GM18858 (cell line): ENCODE data around the gene OGFOD2.
"Not testable (repeated sequence)": the region's sequence is repeated elsewhere in the genome, so short reads cannot be mapped to it uniquely, and the experiment has no call there.

Experiments used
- ATAC-seq: cut with Tn5 transposase; IDR thresholded peaks from one replicate; pipeline ENCODE4 v1.9.1; 2021; ENCODE audit not compliant: unreplicated experiment

The OGFOD2 gene

GRCh38 chr12:122974892-122975789 is at the start of gene OGFOD2:
Gene OGFOD2, plus strand, starts transcription at chr12:122975244. Its CDS starts 8 bp downstream, at chr12:122975252.
- peak; percentile 58 for ATAC-seq

DNA sequence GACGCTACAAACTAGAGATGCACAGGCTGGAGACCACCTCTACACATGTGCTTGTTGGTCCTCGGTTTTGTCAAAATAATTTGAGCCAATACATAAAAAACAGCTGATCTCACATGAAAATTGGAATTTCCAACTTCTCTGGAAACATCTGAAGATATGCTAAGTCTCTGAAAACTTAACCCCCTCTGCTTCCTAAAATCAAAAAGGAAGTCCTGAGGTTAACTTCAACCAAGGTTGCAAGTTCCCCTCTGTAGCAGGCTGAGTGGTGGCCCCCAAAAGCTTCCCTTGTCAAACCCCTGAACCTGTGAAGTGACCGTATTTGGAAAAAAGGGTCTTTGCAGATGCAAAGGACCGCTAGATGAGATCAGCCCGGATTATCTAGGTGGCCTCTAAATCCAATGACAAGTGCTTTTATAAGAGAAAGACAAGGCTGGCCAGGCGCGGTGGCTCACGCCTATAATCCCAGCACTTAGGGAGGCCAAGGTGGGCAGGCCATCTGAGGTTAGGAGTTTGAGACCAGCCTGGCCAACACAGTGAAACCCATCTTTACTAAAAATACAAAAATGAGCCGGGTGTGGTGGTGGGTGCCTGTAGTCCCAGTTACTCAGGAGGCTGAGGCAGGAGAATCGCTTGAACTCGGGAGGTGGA is 47.2 kb upstream of the OGFOD2 start:
- no peak for ATAC-seq

DNA sequence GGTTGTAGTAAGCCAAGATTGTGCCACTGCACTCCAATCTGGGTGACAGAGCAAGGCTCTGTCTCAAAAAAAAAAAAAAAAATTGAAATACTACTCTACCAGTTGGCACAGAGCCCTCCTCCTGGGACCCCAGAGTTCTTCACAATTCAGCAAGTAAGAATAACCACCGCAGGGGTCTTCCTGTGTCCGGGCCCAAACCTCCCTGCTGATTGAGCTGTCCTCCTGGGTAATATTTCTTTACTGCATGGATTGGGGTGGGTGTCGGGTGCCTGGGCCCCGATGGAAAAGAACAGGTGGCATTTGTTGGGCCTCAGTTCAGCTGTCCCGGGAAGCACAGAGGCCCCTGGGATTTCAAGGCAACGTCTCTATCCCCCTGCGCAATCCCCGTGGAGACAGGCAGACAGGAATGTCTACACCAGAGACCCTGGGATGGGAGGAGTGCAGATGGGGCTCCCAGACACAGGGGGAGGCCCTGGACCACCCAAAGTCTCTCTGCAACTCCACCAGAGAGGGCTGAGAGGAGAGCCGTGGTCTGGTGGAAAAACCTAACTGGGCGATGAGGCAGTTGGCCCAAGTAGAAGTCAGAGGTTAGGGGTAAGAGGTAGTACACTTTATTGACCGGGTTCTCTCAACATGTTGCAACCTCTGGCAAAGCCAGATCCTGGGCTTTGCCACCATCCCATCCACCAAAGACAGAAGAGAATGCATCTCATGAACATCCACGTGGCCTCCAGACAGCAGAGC is 46.5 kb upstream of the OGFOD2 start:
- no peak for ATAC-seq

DNA sequence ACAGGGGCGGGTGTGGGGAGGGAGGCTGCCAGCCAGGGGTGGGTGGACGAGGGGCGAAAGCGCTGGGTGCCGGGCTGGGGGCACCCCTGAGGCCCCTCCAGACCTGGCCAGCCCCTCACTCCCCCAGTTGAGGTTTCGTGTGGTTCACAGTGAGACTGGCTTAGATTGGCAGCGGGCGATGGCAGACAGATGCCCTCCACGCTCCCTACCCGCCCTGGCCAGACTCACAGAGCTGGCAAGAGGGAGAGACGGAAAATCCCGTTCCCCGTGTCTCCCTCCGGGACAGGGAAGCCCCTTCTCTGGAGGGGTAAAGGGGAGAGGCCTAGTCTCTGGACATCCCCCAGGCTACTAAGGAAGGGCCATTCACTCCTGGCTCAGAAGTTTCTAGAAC is 45.9 kb upstream of the OGFOD2 start:
- no peak for ATAC-seq

- no peak for ATAC-seq
Observed at GRCh38 chr12:122929812-122930211, 45.2 kb upstream of the OGFOD2 start.

DNA sequence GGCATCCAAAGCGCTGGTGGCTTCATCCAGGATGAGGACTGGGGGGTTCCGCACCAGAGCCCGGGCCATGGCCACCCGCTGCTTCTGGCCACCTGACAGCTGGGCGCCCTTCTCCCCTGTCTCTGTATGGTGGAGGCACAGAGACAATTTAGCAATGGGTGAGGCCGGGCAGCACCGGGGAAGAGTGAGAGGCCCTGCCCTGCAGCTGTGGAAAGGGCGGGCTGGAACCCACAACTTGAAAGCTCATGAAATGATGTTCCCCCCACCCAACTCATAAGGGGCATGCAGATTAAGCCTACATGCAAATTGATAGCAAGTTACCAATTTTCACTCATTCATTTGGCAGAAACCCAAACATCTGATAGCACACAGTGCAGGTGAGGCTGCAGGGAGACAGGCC is 42.8 kb upstream of the OGFOD2 start:
- ATAC-seq, result no peak

GRCh38 chr12:122934722-122935121 is 40.3 kb upstream of the OGFOD2 start:
- ATAC-seq, result no peak

DNA sequence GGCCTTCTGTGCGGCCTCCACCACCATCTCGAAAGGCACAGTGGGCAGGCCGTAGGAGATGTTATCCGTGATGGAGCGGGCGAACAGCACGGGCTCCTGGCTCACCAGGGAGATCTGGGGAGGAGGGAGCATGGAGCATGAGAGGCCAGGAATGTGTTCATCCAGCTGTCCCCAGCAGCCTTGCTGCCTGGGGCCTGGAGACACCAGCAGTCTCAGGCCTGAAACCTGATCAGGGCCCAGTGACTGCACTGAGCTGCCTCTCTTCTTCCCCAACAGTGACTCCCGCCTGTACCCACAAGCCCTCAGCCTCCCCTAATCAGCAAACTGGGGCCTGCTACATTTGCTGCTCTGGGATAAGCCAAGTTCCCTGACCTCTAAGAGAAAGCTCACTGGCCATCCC is 39.7 kb upstream of the OGFOD2 start:
- ATAC-seq, result no peak

DNA sequence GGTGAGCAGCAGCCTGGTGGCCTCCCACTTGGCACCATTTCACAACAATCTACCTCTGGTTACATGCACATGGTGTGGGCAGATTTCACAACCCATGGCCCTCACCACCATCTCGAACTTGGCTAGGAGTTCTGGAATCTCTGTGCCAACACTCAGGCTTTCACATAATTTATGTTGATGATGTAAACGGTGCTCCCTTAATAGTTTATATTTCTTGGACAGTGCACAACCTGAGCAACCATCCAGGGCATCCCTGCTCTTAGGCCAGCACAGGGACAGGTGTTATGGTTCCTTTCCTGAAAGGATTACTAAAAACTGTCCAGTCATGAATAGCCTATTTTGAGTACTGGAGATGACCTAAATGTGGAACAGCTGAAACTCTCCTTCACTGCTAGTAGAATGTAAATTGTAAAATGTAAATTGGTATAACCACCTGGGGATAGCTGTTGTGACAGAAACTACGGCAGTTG is 37.4 kb upstream of the OGFOD2 start:
- no peak for ATAC-seq

DNA sequence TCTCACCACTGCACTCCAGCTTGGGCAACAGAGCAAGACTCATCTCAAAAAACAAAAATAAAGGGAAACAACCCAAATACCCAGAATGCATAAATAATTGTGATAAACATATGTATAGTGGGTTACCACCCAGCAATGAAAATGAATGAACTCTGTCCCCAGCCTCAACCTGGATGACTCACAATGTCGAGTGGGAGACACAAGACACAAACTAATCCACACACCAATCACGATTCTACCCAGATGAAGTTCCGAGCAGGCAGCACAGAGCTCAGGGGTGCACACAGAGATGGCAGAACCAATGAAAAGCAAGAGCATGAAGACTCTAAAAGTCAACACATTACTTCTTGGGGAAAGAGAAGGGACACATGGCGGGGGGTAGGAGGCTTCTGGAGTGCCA is 35.9 kb upstream of the OGFOD2 start:
- ATAC-seq, result no peak

GRCh38 chr12:122941351-122941750 is 33.7 kb upstream of the OGFOD2 start:
- not testable (repeated sequence) for ATAC-seq

DNA sequence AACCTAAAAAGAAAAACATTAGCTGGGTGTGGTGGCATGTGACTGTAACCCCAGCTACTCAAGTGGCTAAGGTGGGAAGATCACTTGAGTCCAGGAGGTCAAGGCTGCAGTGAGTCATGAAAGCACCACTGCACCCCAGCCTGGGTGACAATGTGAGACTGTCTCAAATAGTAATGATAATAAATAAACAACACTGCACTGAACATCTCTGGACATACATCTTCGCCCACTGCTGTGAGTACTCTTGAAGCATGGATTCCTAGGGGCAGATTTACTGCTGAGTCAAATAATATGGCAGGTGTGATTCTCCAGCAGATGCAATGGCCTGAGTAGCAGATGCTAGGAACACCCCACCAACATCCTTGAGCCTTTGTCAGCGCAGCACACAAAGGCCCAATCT is 32.4 kb upstream of the OGFOD2 start:
- ATAC-seq, result no peak

- no peak for ATAC-seq
Observed at GRCh38 chr12:122943196-122943595, 31.8 kb upstream of the OGFOD2 start.

DNA sequence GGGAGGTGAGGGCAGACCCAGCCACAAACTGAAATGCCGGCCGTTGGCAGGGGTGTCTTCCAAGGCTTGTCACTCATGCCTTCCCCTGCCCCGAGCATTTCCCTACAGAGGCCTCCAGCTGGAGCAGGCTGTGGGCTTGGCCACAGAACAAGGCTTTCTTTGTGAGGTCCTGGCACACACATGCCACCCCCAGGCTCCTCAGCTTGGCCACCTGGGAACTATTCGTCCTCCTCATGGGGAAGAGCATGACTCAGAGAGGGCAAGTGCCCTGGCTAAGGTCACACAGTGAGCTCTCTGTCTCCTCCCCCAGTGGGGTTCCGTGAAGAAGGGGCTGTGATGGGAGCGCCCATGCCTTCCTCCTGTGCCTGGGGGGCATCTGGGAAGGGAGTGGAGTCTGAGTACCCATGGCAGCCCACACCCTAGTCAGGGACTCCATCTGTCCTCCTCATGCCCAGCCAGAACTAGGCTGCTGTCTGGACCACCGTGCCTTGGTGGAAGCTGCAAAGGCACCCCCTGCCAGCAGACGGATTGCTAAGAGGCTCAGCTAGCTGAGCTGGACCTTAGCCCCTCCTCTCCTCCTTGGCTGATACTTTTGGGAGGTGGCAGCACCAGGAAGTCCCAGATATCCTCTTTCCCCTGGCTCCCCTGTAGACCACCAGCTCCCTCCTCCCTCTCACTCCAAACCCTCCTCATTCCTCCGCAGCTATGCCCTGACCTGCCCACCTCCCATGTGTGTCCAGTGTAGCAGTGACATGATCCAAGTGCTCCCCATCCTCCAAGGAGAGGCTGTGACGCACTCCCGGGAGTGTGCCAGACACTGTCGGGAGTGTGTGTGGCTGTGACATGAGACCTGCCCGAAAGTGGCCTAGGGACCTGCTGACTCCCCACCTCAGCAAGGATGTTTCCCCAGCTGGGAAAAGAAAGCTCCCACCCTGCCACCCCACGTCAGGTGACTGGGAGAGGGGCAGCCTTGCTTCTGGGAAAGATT is 30.1 kb upstream of the OGFOD2 start:
- ATAC-seq, result no peak

DNA sequence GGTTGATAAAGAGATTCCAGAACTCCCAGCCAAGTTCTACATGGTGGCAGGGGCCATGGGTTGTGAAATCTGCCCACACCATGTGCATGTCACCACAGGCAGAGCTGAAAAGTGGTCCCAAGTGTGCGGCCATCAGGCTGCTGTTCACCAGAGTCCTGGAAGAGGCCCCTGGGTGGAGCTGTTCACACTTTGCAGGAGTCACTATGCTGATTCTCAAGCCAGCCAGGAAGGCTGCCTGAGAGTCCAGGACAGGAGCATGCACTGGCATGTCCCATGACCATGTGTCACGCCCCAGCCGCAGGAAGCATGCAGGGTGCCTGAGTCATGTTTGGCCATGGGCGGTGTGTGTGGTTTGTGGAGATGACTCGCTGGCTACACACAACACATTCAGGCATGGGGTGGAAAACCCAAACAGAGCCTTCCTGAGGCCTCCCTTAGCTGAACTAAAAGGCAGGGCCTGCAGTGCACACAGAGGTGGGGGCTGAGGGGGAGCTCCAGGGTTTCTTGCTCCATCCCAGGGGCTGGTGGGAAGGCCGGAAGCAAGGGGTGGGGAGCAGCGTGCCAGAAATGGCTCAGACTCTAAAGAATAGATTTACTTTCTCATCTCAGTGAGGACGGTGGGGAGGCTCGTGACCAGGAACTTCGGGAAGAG is 28.2 kb upstream of the OGFOD2 start:
- peak; percentile 66 for ATAC-seq

DNA sequence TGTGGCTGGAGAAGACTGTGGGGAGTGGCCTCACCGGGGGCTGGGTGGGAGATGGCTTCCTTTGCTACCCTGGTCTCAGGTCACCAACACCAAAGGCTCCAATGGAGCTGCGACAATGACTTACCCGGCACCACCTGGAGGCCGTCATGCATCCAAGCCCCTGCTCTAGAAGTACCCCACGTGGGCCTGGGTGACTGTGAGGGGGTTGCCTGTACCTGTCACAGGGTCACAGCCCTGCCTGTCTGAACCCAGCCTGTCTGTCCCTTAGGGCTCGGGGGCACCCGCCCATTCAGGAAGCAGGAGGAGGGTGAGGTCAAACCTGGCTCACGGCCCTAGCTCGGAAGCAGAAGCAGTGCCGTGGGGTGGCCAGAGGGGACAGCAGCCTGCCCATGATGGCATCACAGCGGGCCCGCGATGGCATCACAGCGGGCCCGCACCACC is 27.7 kb upstream of the OGFOD2 start:
- ATAC-seq, result no peak

DNA sequence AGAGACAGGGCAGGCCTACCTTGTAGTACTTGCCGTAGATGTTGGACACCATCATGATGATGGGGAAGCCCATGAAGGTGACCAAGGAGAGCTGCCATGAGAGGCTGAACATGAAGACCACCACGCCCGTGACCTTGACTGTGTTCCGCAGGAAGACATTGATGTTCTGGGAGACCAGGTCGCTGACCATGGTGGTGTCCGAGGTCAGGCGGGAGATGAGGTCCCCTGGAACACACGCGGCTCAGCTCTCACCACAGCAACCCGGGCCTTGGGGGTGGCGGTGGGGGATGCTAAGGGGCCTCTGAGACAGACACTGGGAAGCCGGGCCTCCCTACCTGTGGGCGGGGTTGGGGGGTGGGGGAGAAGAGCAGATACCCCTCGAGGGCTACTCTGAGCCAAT is 26.4 kb upstream of the OGFOD2 start:
- ATAC-seq, result no peak

GRCh38 chr12:122949405-122949804 is 25.6 kb upstream of the OGFOD2 start:
- ATAC-seq, result no peak

DNA sequence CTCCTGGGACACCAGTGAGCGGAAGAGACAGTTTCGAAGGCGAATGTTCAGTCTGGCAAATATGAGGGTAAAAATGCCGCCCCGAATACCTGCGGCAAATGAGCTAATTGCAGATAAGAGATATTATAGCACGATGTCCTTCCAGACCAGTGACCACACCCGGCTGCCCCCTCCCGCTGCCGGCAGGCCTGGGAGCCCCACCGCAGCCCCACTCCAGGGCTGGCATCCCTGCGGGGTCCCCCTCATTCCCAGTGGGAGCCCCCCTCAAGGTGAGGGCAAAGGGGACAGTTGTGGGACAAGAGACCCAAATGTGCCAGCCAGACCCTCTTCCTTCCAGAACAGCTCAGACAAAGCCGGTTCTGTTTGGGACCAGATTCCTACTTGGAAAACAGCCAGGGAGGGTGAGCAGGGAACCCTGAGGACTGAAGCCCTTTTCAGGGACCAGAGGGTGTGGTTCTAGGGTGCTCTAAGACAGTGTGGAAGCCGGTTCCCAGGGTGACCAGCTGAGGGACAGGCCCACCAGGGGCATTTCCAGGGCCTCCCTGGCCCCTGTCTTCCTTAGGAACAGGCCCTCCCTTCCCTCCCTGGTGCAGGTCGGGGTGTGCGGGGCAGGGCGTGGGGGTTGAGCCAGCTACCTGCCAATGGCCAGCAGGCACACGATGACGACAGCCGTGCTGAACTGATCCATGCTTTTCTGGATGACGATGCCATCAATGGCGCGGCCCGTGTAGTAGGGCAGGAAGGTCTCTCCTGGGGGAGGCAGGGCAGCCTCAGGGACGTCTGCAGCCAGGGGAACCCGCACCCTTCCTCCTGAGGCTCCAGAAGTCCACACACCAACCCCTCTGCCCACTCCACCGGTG is 25.0 kb upstream of the OGFOD2 start:
- no peak for ATAC-seq
